ENCODE results near the gene POLA1.
"Not testable (repeated sequence)": the region's sequence is repeated elsewhere in the genome, so short reads cannot be mapped to it uniquely, and the experiment has no call there.

POLA1 gene

DNA sequence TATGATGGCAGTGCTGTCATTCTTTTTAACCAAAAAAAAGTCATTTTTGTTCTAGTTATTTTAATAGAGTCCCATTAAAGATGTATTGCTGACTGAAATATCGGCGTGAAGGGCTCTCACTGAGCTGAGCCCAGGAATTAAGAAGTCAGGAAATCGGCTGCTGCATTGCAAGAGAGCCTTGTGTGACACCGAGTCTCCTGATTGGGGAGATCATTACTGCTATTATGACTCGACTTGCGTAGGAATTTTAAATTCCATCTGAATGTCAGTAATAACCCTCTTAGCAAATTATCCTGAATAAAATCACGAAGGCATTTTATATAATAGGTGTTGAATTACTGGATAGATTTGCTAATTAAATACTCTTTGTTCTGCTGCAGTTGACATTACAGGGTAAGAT, 111.5 kb downstream of the POLA1 start:
- DNase-seq (ENCODE audit: low read depth in 1 of 2, low spot score in 1 of 2) = no peak
- no peak overlapping the region for H3K27ac ChIP-seq (replicated peaks)
- TF ChIP-seq, protein P1, sequence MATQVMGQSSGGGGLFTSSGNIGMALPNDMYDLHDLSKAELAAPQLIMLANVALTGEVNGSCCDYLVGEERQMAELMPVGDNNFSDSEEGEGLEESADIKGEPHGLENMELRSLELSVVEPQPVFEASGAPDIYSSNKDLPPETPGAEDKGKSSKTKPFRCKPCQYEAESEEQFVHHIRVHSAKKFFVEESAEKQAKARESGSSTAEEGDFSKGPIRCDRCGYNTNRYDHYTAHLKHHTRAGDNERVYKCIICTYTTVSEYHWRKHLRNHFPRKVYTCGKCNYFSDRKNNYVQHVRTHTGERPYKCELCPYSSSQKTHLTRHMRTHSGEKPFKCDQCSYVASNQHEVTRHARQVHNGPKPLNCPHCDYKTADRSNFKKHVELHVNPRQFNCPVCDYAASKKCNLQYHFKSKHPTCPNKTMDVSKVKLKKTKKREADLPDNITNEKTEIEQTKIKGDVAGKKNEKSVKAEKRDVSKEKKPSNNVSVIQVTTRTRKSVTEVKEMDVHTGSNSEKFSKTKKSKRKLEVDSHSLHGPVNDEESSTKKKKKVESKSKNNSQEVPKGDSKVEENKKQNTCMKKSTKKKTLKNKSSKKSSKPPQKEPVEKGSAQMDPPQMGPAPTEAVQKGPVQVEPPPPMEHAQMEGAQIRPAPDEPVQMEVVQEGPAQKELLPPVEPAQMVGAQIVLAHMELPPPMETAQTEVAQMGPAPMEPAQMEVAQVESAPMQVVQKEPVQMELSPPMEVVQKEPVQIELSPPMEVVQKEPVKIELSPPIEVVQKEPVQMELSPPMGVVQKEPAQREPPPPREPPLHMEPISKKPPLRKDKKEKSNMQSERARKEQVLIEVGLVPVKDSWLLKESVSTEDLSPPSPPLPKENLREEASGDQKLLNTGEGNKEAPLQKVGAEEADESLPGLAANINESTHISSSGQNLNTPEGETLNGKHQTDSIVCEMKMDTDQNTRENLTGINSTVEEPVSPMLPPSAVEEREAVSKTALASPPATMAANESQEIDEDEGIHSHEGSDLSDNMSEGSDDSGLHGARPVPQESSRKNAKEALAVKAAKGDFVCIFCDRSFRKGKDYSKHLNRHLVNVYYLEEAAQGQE (IDR thresholded peaks at IDR 0.05; ENCODE audit: insufficient replicate concordance, low read depth) = no peak
- TF ChIP-seq, protein P2, sequence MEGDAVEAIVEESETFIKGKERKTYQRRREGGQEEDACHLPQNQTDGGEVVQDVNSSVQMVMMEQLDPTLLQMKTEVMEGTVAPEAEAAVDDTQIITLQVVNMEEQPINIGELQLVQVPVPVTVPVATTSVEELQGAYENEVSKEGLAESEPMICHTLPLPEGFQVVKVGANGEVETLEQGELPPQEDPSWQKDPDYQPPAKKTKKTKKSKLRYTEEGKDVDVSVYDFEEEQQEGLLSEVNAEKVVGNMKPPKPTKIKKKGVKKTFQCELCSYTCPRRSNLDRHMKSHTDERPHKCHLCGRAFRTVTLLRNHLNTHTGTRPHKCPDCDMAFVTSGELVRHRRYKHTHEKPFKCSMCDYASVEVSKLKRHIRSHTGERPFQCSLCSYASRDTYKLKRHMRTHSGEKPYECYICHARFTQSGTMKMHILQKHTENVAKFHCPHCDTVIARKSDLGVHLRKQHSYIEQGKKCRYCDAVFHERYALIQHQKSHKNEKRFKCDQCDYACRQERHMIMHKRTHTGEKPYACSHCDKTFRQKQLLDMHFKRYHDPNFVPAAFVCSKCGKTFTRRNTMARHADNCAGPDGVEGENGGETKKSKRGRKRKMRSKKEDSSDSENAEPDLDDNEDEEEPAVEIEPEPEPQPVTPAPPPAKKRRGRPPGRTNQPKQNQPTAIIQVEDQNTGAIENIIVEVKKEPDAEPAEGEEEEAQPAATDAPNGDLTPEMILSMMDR (IDR thresholded peaks at IDR 0.05; ENCODE audit: insufficient read depth, low read length) = no peak
- TF ChIP-seq GABPA (IDR thresholded peaks at IDR 0.05; ENCODE audit: low read depth) (no peak), POLR2AphosphoS5 (IDR thresholded peaks at IDR 0.05; ENCODE audit: low read depth) (no peak), SPI1 (IDR thresholded peaks at IDR 0.05; ENCODE audit: borderline replicate concordance, low read depth) (no peak)
- no peak overlapping the region for H3K4me3 ChIP-seq (replicated peaks; ENCODE audit: insufficient read depth, low read length)
- no peaks in the 10 kb centered on the region for H3K27me3 ChIP-seq (ENCODE audit: insufficient read depth, poor library complexity, severe bottlenecking)

DNA sequence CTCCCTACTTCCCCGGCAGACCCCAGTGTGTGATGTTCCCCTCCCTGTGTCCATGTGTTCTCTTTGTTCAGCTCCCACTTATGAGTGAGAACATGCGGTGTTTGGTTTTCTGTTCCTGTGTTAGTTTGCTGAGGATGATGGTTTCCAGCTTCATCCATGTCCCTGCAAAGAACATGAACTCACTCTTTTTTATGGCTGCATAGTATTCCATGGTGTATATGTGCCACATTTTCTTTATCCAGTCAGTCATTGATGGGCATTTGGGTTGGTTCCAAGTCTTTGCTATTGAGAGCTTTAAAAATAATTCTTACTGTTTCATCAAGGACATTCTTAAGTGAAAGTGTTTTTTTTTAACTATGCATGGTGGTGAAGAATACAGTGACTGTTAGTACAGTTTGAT, 126.1 kb downstream of the POLA1 start:
- not testable (repeated sequence) for DNase-seq (ENCODE audit: low read depth in 1 of 2, low spot score in 1 of 2); H3K27ac ChIP-seq (replicated peaks); H3K4me3 ChIP-seq (replicated peaks; ENCODE audit: insufficient read depth, low read length); H3K27me3 ChIP-seq (ENCODE audit: insufficient read depth, poor library complexity, severe bottlenecking)

DNA sequence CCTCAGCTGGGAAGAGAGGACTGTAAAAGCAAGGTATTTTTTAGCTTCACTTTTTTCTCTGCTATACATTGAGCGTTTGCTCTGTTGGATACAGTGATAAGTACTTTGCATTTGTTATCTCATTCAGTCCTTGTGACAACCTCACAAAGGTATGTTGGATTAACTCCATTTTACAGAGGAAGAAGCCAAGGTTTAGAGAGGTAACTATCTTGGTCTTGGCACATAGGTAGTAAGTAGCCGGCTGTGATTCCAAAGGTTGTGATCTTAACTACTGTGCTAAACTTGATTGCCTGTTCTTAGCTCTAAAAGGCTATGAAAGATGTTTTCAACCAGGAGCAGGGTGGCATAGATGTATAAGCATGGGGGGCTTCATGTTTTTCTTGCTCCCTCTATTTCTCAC, 134.4 kb downstream of the POLA1 start:
- no peak overlapping the region for H3K27ac ChIP-seq (replicated peaks)
- no peak for DNase-seq (ENCODE audit: low read depth in 1 of 2, low spot score in 1 of 2)
- TF ChIP-seq POLR2AphosphoS5 (IDR thresholded peaks at IDR 0.05; ENCODE audit: low read depth) (no peak), SPI1 (IDR thresholded peaks at IDR 0.05; ENCODE audit: borderline replicate concordance, low read depth) (no peak), GABPA (IDR thresholded peaks at IDR 0.05; ENCODE audit: low read depth) (no peak)
- TF ChIP-seq, protein P2 (IDR thresholded peaks at IDR 0.05; ENCODE audit: insufficient read depth, low read length) = no peak
- TF ChIP-seq, protein P1 (IDR thresholded peaks at IDR 0.05; ENCODE audit: insufficient replicate concordance, low read depth) = no peak
- H3K4me3 ChIP-seq (replicated peaks; ENCODE audit: insufficient read depth, low read length) = no peak overlapping the region
- H3K27me3 ChIP-seq (ENCODE audit: insufficient read depth, poor library complexity, severe bottlenecking) = no peaks in the 10 kb centered on the region

DNA sequence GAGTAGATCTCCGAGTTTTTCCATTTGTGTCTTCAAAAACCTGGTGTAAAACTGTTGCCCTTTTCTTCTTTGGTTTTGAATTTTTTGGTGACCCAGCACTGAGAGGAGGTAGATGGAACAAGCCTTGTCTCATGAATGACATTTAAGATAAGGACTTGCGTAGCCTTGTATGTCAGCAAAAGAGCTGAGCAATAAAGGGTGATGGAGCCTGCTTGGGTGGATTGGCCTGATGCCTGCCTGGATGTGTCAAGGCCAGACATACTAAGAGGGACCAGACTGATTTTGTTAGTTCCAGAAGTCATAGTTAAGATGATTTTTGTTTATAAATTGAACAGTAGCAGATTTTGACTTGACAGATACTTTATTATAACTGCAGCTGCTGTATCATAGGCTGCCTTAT, 134.9 kb downstream of the POLA1 start:
- Histone ChIP-seq H3K4me3 (replicated peaks; ENCODE audit: insufficient read depth, low read length) (no peak overlapping the region), H3K27me3 (ENCODE audit: insufficient read depth, poor library complexity, severe bottlenecking) (no peaks in the 10 kb centered on the region), H3K27ac (replicated peaks) (no peak overlapping the region)
- no peak for DNase-seq (ENCODE audit: low read depth in 1 of 2, low spot score in 1 of 2)
- TF ChIP-seq, protein P1 (IDR thresholded peaks at IDR 0.05; ENCODE audit: insufficient replicate concordance, low read depth) = no peak

All from HL-60 (cell line).